ENCODE results near the gene OCA2.

Gene OCA2

DNA sequence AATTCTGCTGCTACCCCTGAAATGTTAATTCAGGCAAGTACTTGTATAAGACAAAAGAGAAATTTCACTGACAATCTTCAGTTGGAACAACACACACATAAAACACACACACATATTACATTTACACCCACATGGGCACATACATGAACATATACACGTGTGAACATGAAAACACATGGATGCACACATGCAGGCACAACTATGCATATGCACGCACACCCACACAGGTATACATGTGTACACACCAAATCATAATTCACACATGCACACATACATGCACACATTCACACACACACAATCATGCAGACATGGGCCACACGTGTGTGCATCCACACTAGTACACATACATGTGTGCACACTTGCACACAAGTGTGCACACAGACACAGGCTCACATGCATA, 277.8 kb downstream of the OCA2 start:
- Mint-ChIP-seq H3K27me3 (no peaks in the 10 kb centered on the region), H3K9me3 (peaks cover 6 to 18% of the 10 kb centered on the region in 2 donors), H3K4me1 (ENCODE audit: low read depth in 2 of 2) (no peaks in the 10 kb centered on the region), H3K27ac (no peak overlapping the region), H3K36me3 (ENCODE audit: insufficient read depth) (no peaks in the 10 kb centered on the region), H3K4me3 (no peak overlapping the region)
- no peak for ATAC-seq (replicated peaks)
- no peak for DNase-seq

DNA sequence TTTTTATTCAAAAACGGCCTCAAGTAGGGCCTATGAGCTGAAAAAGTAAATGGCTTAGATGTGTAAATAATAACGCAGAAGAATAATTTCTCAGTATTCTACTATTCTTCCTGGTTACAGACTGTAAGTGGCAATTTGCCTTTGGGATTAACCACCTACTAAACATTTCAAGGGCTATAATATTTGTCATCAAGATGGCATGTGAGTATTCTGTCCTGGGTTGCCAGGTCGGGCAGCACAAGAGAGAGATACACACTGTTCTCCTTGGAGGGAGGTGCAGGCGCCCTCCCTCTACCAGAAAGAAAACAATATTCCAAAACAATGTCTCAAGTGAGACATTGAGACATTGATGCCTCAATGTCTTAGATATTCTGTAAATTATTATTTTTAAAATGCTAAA, 278.4 kb downstream of the OCA2 start:
- DNase-seq = no peak
- no peak overlapping the region for H3K4me3 Mint-ChIP-seq
- ATAC-seq (replicated peaks) = no peak
- peaks cover 6 to 18% of the 10 kb centered on the region in 2 donors for H3K9me3 Mint-ChIP-seq
- no peaks in the 10 kb centered on the region for H3K27me3 Mint-ChIP-seq
- H3K4me1 Mint-ChIP-seq (ENCODE audit: low read depth in 2 of 2) = no peaks in the 10 kb centered on the region
- no peaks in the 10 kb centered on the region for H3K36me3 Mint-ChIP-seq (ENCODE audit: insufficient read depth)
- no peak overlapping the region for H3K27ac Mint-ChIP-seq

DNA sequence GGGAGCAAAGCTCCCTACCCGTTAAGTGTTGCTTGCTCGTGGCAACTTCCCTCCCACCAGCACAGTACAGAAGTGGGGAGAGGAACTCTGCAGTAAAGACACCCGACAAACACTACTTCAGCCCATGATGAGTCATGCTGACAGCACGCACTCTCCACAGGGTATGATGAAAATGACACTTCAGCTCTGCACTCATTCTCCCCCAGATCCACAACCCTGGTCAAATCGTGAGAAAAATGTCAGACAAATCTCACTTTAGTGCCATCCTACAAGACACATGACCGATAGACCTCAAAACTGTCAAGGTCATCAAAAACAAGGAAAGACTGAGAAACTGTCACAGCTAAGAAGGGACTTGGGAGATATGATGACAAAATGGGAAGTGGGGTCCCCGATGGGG, 278.9 kb downstream of the OCA2 start:
- Mint-ChIP-seq H3K9me3 (peaks cover 6 to 18% of the 10 kb centered on the region in 2 donors), H3K27me3 (no peaks in the 10 kb centered on the region), H3K4me3 (no peak overlapping the region), H3K4me1 (ENCODE audit: low read depth in 2 of 2) (no peaks in the 10 kb centered on the region), H3K27ac (no peak overlapping the region), H3K36me3 (ENCODE audit: insufficient read depth) (no peaks in the 10 kb centered on the region)
- ATAC-seq (replicated peaks) (no peak), DNase-seq (no peak)

DNA sequence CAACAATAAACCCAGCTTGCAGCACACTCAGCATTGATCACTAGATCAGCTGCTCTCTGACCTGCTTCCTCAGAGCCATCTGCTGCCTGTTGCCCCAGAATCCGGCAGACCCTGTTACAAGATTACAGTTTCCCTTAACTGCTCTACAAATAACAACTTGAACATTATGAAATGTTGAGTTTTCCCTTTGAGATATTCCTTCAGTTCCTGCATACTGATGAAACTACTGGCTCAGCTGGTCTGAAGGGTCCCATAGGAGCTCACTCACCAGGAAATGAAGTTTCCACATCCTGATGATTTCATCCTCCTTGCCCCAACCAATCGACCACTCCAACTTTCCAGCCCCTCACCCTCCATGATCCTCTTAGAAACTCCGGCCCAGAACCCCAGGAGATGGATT, 281.9 kb downstream of the OCA2 start:
- Mint-ChIP-seq H3K36me3 (ENCODE audit: insufficient read depth) (no peaks in the 10 kb centered on the region), H3K4me1 (ENCODE audit: low read depth in 2 of 2) (no peaks in the 10 kb centered on the region), H3K9me3 (peaks cover 7 to 8% of the 10 kb centered on the region in 2 donors), H3K27me3 (no peaks in the 10 kb centered on the region), H3K4me3 (no peak overlapping the region), H3K27ac (no peak overlapping the region)
- DNase-seq (no peak), ATAC-seq (replicated peaks) (no peak)

DNA sequence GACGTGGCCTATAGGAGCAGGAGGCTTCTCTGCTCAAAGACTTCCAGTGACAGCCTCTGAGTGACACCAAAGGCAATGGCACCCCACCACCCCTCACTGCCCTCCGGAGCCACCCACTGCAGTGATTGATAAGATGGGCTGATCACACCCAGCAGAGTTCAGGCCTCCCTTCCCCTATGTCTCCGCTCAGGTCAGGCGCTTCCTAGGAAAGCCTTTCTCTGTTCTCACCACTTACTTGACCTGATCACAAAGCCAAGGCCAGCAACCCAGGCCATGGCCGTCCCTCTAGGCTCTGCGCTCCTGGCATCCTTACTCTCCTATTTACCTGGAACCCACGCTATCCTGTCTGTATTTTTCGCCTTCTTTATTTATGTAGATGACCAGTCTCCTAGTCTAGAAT, 282.3 kb downstream of the OCA2 start:
- DNase-seq (no peak), ATAC-seq (replicated peaks) (no peak)
- Mint-ChIP-seq H3K27ac (no peak overlapping the region), H3K9me3 (peaks cover 7 to 8% of the 10 kb centered on the region in 2 donors), H3K4me3 (no peak overlapping the region), H3K27me3 (no peaks in the 10 kb centered on the region), H3K36me3 (ENCODE audit: insufficient read depth) (no peaks in the 10 kb centered on the region), H3K4me1 (ENCODE audit: low read depth in 2 of 2) (no peaks in the 10 kb centered on the region)

DNA sequence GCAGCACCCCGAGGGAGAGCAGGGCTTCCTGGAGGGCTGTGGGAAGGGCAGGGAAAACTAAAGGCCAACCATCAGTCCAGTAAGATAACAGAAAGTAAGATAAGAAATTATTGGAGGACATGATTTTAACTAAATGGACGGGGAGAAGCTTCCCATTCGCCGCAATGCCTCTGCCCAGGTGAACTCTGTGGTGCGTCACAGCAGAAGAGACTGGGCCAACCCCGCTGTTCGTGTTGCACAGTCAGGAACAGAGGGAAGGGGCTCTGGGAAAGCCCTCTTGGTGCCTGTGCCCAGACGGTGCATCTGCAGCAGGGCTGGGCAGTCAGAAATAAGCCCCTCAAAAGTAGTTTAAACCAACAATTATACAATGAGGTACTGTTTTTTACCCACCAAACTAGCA, 284.1 kb downstream of the OCA2 start:
- no peak overlapping the region for H3K27ac Mint-ChIP-seq
- no peak overlapping the region for H3K4me3 Mint-ChIP-seq

DNA sequence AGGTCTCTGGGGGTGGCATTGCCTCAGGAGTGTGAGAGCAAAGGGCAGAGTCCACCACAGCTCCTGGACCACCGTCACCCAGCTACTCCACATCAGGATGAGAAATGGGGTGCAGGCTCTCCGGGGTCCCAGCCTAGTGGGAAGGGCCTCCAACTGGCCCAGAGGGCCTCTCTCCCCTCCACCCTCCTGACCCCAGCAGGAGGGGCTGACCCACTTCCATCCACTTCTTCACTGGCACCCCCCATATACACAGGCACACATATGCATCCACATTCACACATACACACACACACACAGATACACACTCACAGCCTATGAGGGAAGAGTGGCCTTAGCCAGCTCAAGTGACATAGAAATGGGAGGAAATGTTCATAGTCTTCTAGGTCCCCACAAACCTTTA, 286.0 kb downstream of the OCA2 start:
- no peaks in the 10 kb centered on the region for H3K4me1 Mint-ChIP-seq (ENCODE audit: low read depth in 2 of 2)
- ATAC-seq (replicated peaks) (no peak), DNase-seq (no peak)
- H3K27me3 Mint-ChIP-seq = no peaks in the 10 kb centered on the region
- H3K36me3 Mint-ChIP-seq (ENCODE audit: insufficient read depth) = no peaks in the 10 kb centered on the region
- no peak overlapping the region for H3K27ac Mint-ChIP-seq
- H3K4me3 Mint-ChIP-seq = no peak overlapping the region
- peaks cover 6 to 8% of the 10 kb centered on the region in 2 donors for H3K9me3 Mint-ChIP-seq

More for the DNA sequence above, 284.1 kb downstream of the OCA2 start:
- H3K27me3 Mint-ChIP-seq = no peaks in the 10 kb centered on the region
- H3K9me3 Mint-ChIP-seq = peaks cover 4 to 7% of the 10 kb centered on the region in 2 donors
- DNase-seq = no peak
- no peaks in the 10 kb centered on the region for H3K36me3 Mint-ChIP-seq (ENCODE audit: insufficient read depth)
- no peak for ATAC-seq (replicated peaks)
- no peaks in the 10 kb centered on the region for H3K4me1 Mint-ChIP-seq (ENCODE audit: low read depth in 2 of 2)

DNA sequence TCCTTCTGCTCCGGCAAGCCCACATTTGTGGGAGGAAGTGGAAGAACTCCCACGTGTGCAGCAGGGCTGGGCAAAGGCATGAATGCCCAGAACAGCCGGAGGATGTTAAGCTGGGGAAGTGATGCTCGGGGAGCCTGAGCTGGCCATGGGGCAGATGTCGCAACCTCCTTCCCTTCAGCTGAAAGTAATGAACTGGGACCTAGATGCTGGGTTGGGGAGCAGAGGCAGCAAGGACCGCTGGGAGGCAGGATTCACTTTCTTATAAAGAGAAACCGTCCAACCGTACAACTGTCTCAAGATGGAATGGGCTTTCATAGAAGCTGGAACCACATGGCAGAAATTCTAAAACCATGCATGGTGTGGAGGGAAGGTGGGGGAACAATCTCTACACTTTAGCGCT, 290.9 kb downstream of the OCA2 start:
- Mint-ChIP-seq H3K4me3 (no peak overlapping the region), H3K36me3 (ENCODE audit: insufficient read depth) (no peaks in the 10 kb centered on the region), H3K27ac (no peak overlapping the region), H3K4me1 (ENCODE audit: low read depth in 2 of 2) (no peaks in the 10 kb centered on the region), H3K9me3 (peaks cover 6 to 12% of the 10 kb centered on the region in 2 donors), H3K27me3 (no peaks in the 10 kb centered on the region)
- no peak for DNase-seq
- ATAC-seq (replicated peaks) = no peak

DNA sequence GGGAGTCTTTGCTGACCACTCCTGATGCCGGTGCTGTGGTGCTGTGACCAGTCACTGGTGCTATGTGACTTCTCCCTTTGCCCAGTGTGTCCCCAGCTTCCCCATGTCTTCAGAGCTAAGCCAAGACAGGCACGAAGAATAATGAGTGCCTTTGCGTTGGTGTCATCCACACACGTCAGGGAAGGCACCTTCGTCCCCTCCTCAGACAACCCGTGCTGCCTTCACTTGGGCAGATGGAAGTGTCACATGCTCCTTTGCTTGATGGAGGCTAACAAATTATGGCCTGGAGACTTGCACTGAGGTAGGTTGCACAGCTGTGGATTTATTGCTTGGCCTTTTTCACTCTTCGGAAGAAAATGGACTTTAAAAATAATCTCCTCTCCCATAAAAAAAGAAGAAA, 291.8 kb downstream of the OCA2 start:
- H3K4me3 Mint-ChIP-seq = no peak overlapping the region
- H3K9me3 Mint-ChIP-seq = peaks cover 6 to 12% of the 10 kb centered on the region in 2 donors
- H3K36me3 Mint-ChIP-seq (ENCODE audit: insufficient read depth) = no peaks in the 10 kb centered on the region
- no peak for ATAC-seq (replicated peaks)
- H3K27ac Mint-ChIP-seq = no peak overlapping the region
- no peaks in the 10 kb centered on the region for H3K27me3 Mint-ChIP-seq
- DNase-seq = no peak
- no peaks in the 10 kb centered on the region for H3K4me1 Mint-ChIP-seq (ENCODE audit: low read depth in 2 of 2)

DNA sequence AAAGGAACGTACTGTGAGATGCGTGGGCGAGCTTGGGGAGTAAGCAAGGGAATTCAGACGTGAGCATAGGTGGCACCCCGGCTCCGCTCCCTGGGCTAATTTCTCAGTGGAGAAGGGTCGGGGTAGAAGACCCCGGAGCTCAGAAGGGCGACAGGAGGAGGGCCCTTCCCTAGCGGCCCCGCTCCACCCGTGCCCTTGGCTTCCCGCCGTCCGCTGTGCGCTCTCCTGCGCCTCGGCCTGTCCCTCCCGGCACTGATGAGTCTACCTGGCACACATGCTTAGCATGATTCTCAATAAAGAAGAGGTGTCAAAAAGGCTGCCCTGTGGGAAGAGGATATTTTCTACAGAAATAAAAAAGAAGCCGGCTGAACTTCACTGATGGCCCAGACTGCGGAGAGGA, 292.7 kb downstream of the OCA2 start:
- Mint-ChIP-seq H3K9me3 (peaks cover 6 to 13% of the 10 kb centered on the region in 2 donors), H3K27ac (no peak overlapping the region), H3K36me3 (ENCODE audit: insufficient read depth) (no peaks in the 10 kb centered on the region), H3K27me3 (no peaks in the 10 kb centered on the region), H3K4me1 (ENCODE audit: low read depth in 2 of 2) (no peaks in the 10 kb centered on the region), H3K4me3 (no peak overlapping the region)
- DNase-seq (no peak), ATAC-seq (replicated peaks) (no peak)

DNA sequence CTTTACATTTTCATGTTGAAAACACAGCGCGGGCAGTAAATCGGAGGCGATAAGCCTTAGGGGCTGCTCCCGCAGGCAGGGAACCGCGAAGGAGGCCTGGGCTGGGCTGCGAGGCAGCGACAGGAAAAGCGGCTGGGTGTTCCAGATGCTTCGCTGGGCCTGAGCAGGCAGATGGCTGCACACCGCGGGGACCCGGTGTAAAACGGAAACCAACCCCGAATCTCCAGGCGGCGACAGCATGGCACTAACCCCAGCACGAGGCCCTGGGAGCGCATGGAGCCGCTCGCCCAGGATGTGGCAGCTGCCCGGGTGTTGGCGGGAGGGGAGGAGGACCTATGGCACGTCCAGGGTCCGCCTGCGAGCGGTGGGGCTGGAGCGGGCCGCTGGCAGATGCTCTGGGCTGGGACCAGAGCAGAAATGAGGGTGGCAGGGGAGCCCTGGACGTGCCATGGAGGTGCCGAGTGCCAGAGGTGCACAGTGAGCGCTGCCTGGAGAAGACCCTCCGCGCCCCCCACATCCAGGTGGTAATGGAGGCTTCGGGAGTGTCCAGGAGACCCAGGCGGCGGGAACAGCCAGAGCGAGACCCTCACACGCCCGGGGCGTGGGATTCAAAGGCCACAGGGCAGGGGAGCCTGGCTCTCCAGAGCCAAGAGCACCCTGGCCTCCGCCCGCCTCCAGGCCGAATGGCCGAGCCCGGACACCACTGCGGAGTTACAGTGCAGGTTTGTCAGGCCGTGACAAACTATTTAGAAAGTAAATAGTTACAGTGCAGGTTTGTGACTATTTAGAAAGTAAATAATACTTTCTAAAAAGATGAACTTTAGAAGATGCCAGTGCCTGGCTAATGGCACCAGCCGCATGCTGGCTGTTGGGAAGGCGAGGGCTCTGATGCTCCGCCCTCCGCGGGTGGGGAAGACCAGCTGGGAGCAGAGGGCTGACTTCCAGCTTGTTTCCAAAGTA, 293.6 kb downstream of the OCA2 start:
- DNase-seq (no peak), ATAC-seq (replicated peaks) (no peak)
- Mint-ChIP-seq H3K27me3 (no peaks in the 10 kb centered on the region), H3K9me3 (peaks cover 6 to 13% of the 10 kb centered on the region in 2 donors), H3K4me3 (no peak overlapping the region), H3K4me1 (ENCODE audit: low read depth in 2 of 2) (no peaks in the 10 kb centered on the region), H3K27ac (no peak overlapping the region), H3K36me3 (ENCODE audit: insufficient read depth) (no peaks in the 10 kb centered on the region)

DNA sequence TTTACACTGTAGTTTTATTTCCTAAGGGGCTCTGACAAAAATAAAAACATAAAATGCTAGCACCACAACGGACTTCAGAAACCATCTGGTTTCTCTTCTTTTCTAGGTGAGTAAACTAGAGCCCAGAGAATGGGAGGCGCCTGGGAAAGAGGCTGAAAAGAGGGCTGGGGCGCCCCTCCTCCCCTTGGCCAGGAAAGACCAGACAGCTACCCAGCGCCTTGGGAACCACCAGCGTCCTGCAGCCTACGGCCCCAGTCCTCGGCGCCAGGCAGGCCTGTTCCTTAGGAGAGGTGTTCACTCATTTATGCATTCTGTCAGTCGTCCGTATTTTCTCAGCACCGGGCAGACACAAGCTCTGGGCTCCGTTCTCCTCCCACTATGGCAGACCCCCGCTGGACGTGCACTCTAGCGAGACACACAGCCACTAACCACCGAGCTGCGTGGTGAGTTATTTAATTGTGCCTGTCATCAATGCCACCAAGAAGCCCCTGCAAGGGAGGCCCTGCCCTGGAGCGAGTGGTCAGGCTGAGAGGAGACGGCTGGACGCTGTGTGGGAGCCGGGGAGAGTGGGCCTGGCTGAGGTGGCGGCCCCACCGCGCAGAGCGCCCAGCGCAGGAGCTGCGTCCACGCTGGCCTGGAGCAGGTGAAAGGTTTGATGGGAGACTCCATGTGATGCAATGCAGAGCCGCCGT, 294.4 kb downstream of the OCA2 start:
- Mint-ChIP-seq H3K4me3 (no peak overlapping the region), H3K36me3 (ENCODE audit: insufficient read depth) (no peaks in the 10 kb centered on the region), H3K9me3 (peaks cover 6 to 13% of the 10 kb centered on the region in 2 donors), H3K4me1 (ENCODE audit: low read depth in 2 of 2) (no peaks in the 10 kb centered on the region), H3K27ac (no peak overlapping the region), H3K27me3 (no peaks in the 10 kb centered on the region)
- ATAC-seq (replicated peaks) = no peak
- DNase-seq = no peak

DNA sequence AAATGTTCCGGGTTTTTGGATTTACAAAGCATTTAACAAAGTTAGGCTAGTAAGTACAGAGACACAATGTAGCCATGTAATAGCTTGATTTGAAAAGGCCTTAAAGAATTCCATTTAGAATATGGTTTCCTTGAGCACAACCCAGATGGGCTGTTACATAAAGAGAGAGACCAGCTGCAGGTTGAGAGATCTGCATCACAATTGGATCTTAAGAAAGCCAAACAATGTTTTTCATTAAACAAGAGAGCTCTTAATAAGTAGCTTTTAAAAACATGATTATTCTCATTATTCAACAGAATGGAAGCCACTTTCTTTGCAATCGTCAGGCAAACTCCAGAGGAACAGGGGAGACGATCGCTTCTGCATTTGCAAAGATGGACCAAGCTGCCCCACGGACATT, 300.3 kb downstream of the OCA2 start:
- Mint-ChIP-seq H3K36me3 (ENCODE audit: insufficient read depth) (no peaks in the 10 kb centered on the region), H3K4me1 (ENCODE audit: low read depth in 2 of 2) (no peaks in the 10 kb centered on the region), H3K27me3 (no peaks in the 10 kb centered on the region), H3K27ac (no peak overlapping the region), H3K4me3 (no peak overlapping the region), H3K9me3 (peaks cover 3 to 20% of the 10 kb centered on the region in 2 donors)
- DNase-seq = no peak
- ATAC-seq (replicated peaks) = no peak

DNA sequence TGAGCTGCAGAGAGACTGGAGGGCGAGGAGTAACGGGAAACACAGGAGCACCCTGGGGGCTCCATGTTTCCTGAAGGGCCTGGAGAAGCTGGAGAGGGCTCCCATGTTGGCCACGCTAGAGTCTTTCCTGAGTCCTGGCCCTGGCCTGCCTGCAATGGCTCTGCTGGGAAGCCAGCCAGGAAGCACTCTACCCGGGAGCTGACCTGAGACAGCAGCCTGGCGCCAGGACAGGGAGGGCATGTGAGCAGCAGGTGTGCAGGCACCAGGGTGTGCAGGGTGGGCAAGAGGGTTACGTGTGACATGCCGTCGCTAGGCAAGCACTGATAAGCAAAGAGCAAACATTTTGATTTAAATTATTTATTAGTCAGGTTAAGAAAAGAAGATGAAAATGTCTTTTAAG, 301.4 kb downstream of the OCA2 start:
- Mint-ChIP-seq H3K27me3 (no peaks in the 10 kb centered on the region), H3K4me3 (no peak overlapping the region), H3K27ac (no peak overlapping the region), H3K4me1 (ENCODE audit: low read depth in 2 of 2) (no peaks in the 10 kb centered on the region), H3K36me3 (ENCODE audit: insufficient read depth) (no peaks in the 10 kb centered on the region), H3K9me3 (peaks cover 1 to 21% of the 10 kb centered on the region in 2 donors)
- ATAC-seq (replicated peaks) (no peak), DNase-seq (no peak)

Data from effector memory CD8-positive, alpha-beta T cell (primary cell).